Measurements from ENCODE around the gene CAMK1D.

Gene CAMK1D

DNA sequence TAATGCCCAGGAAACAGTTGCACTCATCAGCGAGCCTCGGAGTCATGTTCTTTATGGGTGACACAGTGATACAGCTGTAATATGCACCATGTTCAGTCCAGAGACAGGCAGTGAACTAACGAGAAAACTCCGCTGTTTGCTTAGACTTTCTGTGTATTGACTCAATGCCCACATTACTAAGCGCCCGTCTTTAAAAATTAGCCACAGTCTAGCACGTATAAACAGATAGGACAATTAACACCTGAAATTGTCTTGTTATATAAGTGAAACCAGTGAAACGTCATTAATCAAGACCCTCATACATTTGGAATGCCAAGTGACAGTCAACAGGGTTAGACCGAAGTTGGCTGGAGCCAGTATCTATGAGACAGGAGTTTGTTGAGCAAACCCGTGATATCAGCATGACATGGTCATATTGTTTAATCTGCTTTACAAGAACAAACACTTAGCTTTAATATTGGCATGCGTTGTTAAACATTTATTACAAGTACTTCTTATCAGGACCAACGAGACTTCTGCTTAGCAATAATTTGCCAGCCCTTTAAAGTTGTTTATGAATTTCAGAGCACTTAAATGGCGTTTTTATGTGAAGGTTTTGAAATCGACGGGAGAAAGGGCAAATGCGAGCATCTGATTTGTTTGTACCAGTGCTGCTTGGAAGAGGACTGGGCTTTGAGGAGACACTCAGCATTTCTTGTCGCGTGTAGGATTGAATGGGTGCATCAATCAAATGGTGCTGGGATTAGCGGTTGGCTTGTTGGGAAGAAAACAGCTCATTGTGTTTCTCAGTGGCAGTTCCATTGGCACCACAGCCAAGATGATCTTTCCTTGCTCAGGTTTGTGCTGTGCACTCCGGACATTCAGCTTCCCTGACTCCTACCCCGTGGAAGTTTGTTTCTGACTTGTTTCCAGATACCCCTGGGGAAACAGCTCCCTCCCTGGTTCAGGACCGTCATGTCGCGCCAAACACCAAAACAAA lies 56.3 kb downstream of the CAMK1D start:
- no peak for DNase-seq

DNA sequence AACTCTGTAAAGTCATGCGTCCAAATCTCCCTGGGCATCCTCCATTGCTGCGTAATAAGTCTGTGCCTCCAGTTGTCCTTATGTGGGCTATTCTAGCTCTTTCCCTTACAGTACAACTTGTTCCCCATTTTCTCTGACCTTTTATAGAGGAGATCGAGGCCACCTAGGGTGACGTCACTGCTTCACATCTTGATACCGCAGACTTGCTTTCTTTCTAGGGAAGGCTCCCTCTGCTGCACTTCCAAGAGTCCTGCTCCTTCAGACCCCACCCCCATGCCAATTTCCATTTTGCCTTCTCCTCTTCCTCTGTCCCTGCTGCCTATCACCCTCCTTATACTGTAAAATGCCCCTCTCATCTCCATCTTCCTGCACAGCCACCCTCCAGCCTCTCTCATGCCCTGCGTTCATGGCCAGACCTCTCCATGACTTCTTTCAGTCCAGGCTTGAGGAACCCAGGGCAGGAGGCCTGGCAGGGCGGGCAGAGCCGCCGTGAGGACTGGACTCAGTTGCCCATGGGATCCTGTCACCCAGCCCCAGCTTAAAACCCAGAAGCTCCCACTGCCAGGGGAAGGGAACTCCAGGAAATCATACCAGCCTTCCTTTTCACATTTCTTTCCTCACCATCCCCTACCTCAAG lies 57.5 kb downstream of the CAMK1D start:
- DNase-seq = peak; percentile 20

DNA sequence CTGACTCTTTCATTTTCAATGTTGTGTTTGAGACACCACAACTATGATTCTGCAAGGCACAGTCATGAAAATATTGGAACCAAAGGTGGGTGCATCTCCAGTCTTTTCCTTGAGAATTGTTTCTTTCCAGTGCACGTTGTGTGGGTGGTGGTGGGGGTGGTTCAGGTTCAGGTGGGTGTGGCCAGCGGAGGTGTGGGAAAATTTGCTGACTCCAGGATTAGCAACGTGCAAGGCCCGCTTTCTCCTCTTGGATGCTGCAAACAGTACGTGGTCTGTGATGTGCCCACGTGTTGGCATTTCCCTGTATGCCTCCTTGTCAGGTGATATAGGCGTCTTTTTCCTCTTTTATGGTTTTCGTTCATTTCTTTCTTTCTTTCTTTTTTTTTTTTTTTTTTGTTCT lies 59.1 kb downstream of the CAMK1D start:
- DNase-seq = no peak

DNA sequence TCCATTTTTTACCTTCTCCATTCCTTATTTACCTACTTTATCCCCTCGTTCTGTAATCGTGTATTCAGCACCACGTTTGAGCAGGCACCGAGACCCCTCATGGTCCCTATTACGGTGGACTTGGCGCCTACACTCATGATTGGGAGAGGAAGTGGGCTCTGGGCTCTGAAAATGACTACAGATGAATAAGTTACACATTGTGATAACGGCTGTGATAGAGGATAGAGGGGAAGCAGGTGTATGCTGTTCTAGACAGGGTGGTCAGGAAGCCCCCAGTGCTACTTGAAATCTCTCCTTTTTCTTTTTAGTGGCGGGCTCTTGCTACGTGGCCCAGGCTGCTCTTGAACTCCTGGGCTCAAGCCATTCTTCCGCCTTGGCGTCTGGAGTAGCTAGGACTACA lies 59.8 kb downstream of the CAMK1D start:
- DNase-seq = no peak

DNA sequence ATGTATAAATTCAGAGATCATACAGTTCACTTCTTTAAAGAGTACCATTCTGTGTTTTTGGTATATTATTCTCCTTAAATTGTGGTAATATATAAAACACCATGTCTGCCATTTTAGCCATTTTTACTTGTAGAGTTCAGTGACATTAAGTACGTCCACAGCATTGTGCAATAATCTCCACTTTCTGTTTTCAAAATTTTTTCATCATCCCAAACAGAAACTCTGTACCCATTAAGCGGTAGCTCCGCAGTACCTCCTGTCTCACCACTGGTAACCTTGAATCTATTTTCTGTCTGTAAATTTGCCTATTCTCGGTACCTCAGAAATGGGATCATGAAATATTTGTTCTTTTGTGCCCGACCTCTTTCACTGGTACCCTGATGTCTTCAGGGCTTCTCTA lies 60.3 kb downstream of the CAMK1D start:
- no peak for DNase-seq

DNA sequence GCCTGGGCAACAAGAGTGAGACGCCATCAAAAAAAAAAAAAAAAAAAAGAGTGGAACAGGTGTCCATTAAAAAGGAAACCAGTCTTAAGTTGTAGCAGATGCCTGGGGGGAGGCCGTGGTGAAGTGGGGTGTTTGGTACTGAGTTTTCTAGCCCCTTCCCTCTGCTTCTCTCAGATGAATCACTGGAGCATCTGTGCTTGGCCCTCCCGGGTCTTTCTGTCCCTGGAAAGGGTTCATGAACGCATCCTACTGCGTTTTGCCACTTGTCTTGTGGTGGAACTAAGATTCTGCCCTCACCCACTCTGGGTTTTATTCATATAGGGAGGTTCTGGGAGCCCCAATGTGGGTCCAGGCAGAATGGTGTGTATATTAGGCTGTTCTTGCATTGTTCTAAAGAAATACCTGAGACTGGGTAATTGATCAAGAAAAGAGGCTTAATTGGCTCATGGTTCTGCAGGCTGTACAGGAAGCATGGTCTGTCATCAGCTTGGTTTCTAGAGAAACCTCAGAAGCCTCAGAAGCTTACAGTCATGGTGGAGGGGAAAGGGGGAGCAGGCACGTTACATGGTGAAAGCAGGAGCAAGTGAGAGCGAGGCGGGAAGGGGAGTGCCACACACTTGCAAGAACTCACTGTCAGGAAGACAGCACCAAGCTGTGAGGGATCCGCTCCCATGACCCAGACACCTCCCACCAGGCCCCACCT lies 63.5 kb downstream of the CAMK1D start:
- no peak for DNase-seq

DNA sequence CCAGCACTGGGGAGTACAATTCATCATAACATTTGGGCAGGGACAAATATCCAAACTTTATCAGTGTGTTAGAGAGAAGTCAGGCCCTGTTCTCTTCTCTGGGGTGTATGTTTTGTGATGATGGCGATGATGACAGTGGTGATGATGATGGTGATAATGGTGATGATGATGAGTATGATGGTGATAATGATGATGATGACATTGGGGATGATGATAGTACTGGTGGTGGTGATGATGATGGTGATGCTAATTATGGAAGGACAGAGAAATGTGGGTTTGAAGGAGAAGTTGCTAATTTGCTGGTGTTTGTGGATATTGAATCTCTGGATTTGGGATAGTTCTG lies 64.0 kb downstream of the CAMK1D start:
- no peak for DNase-seq

DNA sequence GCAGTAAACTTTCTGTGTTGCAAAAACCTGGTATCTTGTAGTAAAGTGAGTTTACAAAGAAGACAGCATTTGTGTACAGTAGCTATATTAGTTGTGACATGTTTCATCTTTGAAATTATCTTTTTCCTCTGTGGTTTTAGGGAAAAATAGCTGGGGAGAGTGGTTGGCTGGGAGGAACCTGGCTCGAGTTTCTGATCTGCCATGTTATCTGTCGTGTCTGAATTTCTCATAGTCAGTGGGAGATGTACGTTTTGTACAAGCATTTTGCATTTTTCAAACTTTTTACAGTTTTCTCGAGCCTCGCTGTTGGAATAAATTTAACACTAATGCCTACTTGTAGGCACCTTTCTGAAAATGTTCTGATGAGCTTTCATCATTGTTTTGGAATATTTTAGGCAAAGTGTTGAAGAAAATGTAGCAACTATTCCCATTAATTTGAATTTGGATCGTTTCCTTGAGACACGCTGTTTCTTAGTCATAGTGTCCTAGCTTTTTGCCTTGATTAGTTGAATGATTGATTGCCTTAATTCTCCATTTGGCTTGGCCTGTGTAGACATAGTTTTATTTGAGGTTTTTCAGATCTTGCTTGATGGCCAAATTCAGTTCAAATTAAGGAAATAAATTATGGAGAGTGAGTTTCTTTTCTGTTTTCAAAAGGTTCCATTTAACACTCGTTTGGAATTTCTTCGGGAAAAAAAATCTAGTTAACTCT lies 65.1 kb downstream of the CAMK1D start:
- no peak for DNase-seq

DNA sequence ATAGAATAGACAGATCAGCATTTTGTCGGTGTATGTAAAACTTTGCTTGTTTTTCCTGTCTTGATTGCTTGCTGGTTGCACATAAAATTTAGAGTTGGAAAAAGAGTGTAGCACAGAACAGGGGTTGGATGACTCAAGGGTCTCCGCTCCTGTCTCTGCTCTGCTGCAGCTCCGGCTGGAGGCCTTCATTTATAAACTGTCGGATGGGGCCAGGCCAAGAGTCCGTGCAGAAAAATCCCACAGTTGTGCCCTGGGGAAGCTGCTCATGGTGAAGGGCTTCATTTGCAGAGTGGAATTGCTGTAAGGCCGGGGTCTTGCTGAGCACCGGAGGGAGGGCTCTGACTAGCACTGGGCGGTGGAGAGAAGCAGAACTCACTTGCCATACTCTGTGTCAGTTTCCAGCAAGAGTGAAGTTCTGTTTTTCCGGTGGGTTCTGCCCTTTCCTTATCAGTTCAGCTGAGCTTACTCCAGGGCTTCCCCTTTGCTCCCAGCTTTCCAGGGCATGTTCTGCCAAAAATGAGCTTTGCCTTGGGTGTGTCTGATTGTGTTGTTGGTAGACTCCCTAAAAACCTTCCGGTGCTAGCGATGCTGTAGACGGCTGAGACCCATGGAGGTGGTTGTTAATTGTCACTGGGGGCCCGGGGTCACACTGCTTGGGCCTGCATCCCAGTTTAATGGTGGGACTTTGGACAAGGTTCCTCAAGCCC lies 67.2 kb downstream of the CAMK1D start:
- DNase-seq = no peak

DNA sequence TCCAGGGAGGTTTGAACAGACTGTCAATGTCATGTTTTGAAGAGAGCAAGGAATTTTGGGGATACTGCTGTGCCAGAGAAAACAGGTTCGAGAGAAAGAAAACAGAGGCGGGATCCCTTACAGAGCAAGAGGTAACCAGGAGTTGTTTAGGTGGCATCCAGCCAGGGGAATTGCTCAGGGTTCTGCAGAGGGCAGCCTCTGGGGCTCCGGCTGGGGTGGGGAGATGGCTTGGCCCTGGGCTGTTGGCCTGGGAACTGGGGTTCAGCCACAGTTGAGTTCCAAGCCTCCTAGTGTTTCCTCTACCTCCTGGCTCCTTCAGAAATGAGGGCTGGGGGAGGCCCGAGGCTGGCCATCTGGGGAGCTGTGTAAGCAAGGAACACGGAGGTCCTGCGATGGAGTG lies 68.0 kb downstream of the CAMK1D start:
- no peak for DNase-seq

DNA sequence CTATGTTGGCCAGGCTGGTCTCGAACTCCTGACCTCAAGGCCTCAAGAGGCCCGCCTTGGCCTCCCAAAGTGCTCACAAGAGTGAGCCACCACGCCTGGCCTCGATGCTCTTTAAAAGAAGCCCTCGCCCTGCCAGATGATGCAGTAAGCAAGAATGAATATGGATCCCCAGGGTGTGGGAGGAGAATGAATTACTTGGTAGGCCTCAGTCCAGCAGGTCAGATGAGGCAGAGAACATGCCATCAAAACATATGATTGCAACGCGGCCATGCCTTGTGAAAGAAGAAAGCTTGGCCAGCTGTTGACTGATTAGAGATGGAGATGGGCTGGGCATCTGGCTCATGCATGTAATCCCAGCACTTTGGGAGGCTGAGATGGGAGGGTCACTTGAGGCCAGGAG lies 68.7 kb downstream of the CAMK1D start:
- no peak for DNase-seq

DNA sequence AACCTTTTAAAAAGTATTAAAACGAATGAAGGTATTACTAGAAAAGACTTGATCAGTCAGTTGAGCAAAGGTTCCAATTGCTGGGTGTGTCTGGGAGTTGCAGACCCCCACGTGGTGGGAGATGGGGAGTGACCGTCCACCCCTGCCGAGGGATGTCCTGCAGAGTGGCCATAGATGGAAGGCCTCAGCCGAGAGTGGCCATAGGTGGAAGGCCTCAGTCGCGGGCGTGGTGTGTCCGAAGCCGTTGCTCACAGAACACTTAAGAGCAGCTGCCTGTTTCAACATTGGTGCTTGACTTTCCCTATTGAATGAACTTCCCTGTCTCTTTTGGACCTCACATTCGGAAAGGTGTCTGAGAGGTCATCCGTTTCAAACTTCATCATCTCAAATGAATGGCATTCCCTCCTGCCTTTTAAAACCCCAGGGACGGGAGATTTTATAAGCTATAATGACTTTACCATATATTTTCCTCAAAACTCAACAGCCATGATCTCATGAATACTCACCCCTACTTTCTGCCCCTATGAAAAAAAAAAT lies 69.4 kb downstream of the CAMK1D start:
- DNase-seq = no peak

DNA sequence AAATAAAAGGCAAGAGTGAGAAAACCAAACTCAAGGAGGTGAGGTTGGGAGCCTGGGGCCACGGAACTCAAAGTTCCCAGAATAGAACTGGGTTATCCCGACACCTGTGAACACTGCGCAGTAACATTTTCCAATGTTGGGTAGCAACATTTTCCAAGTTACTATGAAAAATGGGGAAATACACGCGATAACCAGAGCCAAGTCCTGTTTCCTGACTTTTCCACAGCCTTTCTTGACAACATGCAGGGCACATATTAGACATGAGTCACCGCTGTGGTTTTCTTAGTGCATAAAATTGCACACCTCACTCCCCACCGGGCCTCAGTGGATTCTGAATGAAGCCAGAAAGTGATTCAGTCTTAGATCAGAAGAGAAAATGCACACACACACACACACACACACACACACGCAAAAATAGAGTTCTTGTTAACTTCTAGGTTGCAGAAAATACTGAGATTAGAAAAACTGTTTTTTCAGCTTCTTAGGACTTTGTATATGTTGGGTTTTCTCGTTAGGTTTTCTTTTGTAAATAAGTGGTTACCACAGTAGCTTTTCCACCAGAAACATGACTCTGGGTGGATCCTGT lies 70.0 kb downstream of the CAMK1D start:
- DNase-seq = peak; percentile 15

DNA sequence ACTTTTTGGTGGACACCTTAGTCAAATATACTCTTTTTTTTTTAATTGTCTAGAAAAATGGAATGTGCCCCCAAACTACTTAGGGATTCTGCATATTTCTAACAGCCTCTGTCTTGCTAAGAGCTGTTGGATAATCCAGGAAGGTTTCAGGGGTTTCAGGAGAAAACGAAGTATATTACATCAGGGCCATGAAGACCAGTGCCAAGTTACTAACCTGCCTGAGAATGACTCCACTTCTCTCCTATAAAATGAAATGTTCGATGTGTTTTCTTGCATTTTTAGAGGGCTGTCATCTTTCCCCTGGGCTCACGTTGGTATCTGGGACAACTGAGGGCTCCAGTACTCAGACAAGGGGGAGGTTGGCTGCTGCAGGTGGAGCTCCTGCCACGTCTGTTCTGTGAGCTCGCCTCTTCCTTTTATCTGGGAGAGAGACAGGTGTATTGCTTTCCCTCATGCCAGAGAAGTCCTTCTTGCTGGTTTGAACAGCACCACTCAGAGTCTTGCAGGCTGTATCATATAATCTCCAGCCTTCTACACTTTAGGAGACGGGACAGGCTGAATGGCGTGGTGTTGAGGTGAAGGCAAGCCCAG lies 71.3 kb downstream of the CAMK1D start:
- DNase-seq = no peak

DNA sequence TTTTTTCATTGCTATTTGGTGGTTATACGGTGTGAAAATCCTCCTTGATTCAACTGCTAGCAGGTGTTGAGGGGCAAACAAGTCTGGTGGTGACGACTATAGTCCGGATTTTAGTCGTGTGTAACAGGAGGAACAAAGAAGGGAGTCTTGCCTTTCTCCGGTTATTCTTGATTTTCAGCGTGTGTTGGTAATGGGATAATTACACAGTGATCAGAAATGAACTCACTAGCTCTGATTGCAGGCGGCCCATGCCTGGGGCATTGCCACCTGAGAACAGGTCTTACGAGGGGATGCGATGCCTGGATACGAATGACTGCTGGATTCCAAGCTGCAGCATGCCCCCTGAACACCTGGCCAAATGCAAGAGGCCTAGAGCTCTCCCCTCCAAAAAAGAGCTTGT lies 72.8 kb downstream of the CAMK1D start:
- no peak for DNase-seq

DNA sequence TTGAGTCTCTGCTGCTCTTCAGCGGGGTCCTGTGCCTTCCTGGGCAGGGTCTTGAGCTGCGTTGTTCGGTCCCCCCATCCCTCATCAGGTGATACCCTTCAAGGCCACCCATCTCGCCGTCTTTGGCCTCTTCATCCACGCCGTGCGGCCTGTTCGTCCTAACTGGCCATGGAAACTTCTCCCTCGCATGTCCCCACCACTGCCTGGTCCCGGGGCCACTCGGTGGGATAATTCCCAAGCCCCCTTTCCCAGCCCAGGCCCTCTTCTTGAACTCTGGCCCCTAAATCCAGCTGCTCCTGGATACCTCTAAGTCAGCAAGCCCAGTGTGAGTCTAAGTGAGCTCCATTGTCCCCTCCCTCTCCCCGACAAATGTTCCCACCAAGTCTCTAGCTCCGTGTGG lies 74.5 kb downstream of the CAMK1D start:
- DNase-seq = no peak

DNA sequence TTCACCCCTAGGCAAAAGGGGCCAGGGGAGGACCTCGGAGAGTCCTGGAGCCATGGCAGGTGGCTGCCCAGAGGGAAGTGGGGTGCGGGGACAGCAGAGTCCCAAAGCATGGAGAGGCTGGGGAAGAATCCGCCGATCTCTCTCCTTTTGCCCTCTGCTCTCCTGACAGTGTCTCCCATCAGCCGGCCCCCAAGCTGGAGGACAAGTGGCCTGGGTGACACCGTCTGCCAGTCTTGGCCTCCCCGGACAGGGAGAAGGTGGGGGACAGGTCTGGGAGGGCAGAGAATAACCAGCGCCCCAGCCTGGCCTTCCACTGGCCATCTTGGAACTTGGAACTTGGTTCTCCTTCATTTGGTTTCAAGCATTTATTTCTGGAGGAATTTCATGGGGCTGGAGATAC lies 77.9 kb downstream of the CAMK1D start:
- no peak for DNase-seq

DNA sequence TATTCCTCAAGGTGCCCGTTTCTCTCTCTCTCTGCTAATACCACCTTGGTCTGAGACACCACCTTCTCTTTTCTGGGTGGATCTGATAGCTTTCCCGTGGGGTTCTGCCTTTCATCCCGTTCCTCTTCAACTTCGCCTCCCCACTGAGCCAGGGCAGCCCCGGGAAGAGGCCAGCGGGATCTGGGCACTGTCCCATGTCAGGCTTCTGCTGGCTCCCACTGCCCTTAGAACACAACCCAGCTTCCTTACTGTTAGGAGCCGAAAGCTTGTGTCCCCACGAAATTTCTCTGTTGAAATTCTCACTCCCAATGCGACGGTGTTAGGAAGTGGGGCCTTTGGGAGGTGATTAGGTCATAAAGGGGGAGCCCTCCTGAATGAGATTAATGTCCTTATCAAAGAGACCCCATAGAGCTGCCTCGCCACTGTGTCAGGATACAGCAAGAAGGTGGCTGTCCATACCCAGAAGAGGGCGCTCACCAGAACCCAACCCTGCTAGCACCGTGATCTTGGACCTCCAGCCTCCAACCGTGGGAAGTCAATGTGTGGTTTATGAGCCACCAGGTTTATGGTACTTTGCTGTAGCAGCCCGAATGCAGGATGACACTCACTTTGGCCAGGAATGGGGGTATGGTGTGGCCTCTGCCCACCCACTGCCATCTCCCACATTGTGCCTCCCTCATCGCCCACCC lies 79.2 kb downstream of the CAMK1D start:
- DNase-seq = no peak

DNA sequence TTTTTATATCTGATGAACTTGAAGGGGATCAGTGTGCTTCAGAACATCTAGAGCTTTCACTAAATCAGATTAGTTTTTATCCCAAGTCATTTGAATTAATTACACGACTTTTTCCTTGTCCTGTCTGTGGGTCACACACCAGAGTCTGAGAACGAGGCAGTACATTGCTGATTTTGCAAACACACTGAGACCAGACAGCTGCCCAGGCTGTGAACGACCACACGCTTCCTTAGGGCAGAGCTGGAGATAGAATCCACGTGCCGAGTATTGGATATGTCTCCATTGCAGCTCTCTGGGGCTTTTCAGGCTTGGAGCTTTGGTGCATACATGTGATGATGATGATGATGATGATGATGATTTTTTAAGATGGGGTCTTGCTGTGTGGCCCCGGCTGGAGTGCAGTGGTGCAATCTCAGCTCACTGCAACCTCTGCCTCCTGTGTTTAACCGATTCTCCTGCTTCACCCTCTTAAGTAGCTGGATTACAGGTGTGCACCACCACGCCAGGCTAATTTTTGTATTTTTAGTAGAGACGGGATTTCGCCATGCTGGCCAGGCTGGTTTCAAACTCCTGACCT lies 81.1 kb downstream of the CAMK1D start:
- DNase-seq = no peak

Data from OCI-M1 (cell line).